Activated T-cell treated with anti-CD3 and anti-CD28 coated beads, Interleukin-2, amount 50 U/mL, for 1 hour (primary cell): ENCODE measurements around the gene DOCK1.
"Not testable (repeated sequence)": the region's sequence is repeated elsewhere in the genome, so short reads cannot be mapped to it uniquely, and the experiment has no call there.

Experiments used
- DNase-seq: peaks from one replicate; pipeline ENCODE4 v3.0.0-alpha.2; 2020

DOCK1 gene

DNA sequence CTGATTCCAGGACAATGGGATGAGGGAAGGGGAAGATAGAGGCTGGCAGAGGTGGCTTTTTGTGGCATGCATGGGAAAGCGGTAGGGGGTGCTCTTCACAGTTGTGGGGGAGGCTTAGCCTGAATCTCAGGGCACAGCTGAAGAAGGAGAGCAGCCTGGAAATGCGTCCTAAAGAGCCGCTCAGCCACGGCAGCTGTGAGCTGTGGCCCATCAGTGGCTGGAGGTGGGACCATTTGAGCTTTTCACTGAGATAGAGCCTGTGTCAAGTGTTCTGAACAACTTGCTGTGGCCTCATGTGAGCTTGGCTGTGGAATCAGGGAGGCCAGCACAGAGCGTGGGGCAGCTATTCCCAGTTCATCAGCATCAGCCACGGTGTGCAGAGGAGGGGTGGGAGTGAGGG, 391.5 kb downstream of the DOCK1 start:
- no peak for DNase-seq

DNA sequence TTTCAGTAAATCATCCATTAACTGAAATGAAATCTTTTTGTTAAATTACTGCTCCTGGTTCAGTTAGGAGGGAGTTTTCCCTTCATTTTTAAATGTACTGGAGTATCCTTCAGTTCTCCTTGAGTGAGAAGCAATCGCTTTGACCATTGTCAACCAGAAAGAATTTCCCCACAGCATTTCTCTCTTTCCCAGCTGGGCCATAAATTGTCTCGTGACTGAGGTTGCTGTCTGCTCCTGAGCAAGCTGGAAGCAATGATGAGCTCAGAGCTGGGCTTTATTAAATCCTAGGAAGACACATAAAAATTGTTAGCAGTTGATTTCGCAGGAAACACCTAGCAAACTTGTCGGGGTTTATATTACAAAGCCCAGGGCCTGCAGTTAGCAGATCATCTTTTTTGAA, 393.2 kb downstream of the DOCK1 start:
- DNase-seq = no peak

DNA sequence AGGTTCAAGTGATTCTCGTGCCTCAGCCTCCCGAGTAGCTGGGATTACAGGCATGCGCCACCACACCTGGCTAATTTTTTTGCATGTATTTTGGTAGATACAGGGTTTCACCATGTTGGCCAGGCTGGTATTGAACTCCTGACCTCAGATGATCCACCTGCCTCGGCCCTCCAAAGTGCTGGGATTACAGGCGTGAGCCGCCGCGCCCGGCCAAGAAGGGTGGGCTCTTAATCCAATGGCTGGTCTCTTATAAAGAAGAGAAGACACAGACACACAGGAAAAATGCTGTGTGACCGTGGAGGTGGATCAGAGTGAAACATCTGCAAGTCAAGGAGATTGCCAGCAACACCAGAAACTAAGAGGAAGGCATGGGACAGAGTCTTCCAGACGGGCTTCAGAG, 394.0 kb downstream of the DOCK1 start:
- DNase-seq = not testable (repeated sequence)

DNA sequence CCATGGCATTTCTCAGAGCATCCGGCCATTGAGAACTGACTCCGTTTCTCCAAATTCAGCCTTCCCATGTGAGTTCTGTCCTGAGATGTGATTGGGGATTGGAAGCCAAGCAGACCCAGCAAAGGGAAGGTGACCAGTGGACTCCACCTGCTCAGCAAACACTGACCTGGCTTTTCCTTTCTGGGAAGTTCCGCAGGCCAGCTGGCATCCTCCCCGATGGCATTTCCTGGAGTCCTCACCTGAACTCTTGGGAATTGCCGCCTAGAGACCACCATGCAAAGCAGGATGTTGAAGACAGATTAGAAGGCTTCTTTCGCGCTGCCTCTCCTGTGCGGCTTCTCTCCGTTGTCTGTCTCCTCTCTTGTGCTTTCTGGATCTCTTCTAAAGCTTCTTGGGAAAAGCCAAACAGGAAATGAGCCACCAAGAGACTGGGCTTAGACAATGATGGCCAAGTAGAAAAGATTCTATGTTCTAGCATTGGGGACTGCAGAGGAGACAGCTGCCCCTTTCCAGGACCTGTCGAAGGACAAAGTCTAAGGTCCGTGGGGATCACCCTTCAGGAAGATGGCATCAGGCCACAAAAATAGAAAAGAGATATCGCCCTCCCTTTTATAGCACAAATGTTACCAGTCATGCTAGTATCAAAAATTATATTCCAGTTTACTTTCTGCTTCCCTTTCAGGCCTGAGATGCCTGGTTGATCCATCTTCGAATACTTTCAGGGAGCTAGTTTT, 394.9 kb downstream of the DOCK1 start:
- no peak for DNase-seq

DNA sequence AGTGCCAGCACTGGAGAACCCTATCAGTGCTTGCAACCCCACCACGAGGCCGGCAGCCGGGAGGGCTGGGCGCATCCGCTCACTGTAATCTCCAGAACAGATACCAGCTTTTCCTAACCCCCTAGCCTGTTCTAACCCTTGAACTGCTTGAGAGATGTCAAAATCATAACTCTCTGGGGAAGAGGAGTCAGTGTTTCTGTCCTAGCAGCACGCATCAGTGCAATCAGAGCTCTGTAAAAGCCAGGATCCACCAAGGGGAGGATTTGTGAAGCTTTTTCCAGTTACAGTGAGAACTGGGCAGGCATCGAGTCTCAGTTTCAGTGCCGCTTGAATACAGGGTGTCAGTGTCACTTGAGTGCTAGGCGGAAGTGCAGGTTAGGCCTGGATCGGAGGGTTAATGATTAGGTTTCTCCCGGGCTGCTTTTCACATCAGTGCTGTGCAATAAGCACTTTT, 395.7 kb downstream of the DOCK1 start:
- no peak for DNase-seq

DNA sequence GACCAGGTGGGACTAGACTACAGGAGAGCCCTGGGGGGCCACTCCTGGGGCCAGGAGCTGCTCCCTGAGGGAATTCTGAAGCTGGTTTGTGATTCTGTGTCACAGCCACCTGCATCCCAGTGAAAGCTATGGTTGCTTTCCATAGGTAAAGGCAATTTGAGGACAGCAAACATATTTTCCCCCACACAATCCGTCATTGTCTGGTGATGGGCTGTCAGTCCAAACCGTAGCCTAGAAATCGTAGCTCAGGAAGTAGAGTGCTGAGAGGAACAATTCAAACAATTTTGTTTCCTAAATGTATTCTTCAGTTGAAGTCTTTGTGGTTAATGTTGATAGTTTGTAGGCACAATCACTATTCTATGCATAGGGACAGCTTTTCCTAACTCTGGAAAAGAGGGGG, 397.1 kb downstream of the DOCK1 start:
- no peak for DNase-seq

DNA sequence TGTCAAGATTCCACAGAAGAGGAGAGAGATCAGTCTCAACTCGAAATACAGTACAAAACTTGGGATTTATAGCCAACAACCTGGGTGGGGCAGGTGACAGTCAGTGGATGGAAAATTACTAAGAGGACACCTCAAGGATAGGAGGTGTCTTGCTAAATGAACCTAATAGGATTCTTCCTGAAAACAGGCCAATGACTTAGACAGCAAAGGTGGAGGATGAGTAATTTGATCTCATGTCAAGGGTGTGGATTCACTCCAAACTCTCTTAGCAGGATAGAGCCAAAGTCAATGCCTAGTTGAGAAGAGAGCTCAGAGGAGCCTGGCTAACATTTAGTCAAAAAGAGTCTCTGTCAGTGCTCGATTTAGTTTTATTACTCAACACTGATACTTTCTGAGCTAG, 397.9 kb downstream of the DOCK1 start:
- DNase-seq = no peak

DNA sequence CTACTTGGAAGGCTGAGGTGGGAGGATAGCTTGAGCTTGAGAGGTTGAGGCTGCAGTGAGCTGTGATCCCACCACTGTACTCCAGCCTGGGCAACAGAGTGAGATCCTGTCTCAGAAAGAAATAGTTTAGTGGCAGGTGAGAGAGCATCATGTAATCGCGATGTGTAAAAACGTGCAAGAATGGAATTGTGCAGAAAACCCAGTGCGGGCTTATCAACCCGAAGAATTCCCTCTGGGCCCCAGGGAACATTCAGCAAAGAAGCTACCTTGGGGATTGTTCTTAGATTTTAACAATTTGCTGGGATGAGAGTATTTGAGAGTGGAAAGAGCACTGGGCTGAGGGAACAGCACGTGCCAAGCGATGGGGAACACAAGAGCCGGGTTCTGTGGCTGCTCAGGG, 398.5 kb downstream of the DOCK1 start:
- DNase-seq = no peak

DNA sequence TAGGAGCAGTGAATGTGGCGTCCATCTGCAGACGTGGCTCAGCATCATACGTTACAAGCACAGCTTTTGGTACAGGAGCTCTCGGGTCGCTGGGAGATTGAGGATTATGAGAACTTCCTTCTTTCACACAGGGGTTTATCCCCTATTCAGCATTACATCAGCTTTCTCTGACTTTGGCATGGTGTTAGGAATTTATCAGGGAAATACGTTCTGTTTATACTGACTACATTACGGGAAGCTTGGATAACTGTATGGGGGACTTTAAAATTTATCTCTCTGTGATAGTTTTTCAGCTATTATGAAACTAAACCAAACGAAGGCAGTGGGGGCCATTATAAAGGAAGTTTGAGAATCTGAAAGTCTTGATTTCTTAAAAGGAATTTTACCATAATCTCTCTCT, 401.3 kb downstream of the DOCK1 start:
- DNase-seq = no peak

DNA sequence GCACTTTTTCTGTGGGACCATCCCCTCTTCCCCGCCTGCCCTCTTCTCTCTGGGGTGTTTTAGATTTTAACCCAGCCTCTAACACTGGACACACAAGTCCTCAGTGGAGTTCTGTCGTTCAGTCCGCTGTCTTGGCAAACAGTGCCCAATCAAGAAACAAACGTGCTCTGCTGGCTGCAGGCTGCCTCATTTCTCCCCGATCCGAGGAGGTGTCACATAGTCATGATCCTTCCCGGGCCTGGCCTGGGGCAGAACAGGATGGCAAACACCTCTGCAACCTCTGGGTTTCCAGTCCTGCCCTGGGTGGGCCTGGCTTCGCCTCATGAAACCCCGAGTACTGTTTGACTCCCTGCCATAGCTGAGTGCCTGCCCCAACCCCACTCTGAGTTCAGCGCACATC, 402.1 kb downstream of the DOCK1 start:
- no peak for DNase-seq

DNA sequence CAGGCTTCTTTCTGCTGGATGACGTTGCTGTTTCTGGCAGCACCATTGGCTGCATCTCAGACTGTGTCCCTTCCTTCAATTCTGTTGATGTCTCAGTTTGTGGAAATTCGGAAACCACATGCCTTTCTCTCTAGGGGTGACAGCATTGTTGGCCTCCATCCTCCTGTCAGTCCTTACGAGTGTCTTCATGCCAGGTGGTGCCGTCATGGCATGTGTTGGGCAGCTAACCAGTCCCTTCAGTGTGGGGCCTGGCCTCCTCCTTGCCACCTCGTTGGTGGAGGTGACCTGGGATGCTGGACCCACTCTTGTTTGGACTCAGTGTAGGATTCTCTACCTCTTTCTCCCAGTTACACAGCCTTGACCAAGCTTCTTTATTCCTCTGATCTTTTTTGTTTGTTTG, 402.8 kb downstream of the DOCK1 start:
- DNase-seq = no peak

DNA sequence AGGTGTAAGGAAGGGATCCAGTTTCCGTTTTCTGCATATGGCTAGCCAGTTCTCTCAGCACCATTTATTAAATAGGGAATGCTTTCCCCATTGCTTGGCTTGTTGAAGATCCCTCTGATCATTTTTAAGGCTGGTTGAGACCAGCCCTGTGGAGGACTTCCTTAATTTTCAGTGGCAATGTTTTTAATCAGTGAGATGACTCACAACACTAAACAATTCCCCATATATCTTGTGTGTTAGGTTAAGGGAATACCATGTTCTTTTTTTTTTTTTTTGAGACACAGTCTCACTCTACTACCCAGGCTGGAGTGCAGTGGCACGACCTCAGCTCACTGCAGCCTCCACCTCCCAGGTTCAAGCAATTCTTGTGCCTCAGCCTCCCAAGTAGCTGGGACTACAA, 404.4 kb downstream of the DOCK1 start:
- DNase-seq = not testable (repeated sequence)

DNA sequence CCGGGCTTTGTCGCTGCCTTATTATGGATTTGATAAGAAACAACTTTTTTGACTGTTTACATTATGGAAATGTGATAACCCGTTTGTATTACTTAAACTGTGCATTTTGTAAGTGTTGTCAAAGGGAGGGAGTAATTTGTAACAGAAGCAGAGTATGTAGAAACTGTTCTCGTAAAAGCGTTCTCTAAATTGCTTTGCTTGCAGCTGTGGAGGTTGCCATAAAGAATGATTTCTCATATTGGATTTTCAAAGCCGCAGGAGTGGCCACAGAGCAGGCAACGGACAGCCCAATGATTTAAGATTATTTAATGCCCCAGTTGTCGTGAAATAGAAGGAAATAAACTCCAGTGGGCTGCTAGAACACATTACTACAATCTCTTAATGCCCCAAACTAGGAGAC, 405.2 kb downstream of the DOCK1 start:
- no peak for DNase-seq

DNA sequence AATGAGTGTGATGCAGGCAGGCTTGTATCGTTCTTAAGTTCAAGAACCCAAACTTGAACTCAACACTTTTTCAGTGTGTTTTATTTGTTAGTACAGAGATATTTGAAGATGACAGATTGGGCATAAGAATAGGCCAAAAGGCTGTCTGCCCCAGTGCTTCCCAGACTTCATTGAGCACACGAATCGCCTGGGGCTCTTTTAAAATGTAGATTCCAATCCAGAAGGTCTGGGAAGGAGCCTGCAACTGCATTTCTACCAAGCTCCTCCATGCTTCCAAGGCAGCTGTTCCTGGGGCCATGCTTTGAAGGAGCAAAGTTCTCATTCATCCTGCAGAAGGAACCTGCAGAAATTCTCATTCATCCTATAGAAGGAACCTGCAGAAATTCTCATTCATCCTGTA, 405.7 kb downstream of the DOCK1 start:
- no peak for DNase-seq

DNA sequence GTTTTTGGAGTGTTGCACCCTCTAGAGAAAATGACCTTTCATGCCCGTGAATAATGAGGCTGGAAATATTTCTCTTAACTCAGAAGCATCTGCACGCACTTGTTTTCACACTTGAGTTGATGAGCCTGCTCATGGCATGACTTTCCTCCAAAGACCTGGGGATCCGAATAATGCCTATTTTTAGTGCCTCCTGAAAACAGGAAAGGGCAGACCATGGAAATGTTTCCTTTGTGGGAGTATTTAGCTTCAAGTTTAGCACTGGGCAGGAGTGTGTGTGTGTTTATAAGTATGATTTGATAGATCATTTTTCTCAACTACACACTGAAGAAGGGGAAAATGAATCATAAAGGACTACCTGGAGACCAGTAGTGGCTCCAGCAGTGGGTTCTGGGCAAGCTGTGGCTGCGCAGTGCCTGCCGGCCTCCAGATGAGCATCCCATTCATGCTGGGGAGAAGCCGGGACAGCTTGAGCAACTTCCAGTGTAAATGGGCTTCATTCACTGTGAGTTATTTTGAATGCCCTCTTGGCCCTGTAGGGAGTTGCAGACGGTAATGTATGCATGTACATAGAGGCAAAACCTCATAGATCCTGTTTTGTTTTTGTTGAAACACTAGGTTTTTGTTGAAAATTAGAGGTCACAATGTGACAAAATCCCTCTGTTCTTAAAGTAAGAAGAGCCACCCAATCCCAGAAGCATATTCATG, 408.9 kb downstream of the DOCK1 start:
- no peak for DNase-seq

DNA sequence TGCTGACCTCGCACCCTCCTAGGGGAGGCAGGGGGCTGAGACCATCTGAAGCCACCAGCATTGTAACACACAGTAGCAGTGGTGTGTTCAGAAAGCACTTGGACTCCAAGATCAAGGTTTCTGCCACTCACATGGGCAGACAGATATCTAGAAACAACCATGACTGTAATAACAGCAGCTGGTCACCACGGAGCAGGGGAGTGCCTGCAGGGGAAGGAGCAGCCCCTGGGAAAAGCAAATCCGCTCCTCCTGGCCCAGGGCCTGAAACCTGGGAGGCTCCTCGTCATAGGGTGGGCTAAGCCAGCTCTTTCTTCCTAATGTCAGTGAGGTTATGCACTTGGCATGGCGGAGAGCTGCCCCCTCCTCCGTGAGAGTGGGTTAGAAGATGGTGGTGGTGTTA, 409.6 kb downstream of the DOCK1 start:
- DNase-seq = no peak

DNA sequence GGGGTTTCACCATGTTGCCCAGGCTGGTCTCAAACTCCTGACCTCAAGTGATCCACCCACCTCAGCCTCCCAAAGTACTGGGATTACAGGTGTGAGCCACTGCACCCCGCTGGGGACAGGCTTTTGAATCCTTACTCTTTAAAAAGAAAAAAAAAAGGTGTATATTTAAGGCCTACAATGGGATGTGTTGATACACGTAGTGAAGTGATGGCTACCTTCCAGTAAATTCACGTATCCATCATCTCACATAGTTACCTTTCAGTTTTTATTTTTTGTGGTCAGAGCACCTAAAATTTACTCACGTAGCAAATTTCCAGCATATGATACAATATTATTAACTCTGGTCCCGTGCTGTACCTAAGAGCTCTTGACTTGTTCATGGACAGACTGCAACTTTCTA, 410.7 kb downstream of the DOCK1 start:
- DNase-seq = no peak

DNA sequence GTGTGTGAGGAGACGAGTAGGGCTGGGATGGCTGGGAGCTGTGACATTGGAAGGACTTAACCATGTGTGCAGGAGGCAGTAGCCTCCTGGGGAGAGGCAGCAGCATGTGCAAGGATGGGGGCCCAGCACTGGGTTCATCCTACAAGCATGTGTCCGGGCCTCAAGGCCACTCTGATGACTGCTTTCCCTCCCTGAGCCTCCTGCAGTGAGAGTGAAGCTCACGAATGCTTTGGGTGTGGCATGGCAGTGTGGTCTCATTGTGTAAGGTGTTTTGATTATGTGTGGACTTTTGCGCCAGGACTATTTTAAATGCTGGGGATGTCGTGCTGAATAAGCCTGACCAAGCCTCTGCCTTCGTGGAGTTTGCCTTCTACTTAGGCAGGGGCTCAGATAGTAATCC, 413.2 kb downstream of the DOCK1 start:
- DNase-seq = no peak

DNA sequence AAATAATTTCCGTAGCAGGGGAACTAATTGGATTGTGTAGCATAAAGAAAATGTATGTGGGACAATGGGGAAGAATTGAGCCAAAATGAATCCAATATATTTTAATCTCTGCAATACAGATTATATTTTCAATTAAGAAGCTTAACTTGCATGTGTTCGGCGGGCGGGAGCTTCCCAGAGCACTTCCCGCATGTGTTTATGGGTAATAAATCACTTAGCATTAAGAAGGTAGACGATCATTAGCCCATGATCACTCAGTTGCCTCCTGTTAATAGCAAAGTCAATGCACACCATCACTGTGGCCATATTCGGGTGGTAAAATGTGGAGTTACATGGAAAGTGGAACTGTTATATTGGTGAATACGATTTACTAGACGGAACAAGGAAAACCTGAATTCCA, 414.0 kb downstream of the DOCK1 start:
- no peak for DNase-seq

DNA sequence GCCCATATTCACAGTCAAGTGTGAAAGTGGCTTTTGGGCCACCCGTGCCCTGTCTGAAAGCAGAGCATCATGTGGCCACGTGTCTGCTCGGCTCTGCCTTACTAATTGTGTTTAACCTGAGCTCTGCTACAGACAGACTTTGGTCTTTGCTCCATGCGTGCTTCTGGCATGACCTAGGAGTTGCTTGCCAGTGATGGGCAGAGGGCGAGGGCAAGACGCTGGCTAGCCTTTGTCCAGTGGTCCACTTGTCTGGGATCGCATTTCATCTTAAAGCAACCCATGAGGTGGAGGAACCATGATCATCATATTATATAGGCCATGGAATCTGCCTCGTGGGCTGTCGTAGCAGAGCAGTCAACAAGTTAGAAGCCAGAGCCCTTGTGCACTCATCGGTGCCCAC, 414.5 kb downstream of the DOCK1 start:
- no peak for DNase-seq

DNA sequence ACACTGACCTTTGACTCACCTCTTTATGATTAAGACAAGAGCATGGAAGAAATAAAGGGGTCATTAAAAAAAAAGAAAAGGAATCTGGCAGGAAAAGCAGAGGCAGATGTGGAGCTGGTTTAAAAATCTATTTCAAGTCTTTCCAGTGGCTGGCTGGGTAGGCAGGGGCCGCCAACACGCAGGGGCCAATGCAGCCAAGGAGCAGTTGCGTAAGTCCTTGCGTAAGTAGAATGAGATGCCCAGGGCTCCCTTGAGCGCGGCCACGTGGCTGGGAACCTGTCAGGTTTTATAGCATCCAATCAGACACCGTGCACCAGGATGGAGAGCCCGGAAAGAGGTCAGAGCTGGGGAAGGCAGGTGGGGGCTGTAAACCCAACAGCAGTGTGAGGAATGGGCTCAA, 414.9 kb downstream of the DOCK1 start:
- DNase-seq = no peak

DNA sequence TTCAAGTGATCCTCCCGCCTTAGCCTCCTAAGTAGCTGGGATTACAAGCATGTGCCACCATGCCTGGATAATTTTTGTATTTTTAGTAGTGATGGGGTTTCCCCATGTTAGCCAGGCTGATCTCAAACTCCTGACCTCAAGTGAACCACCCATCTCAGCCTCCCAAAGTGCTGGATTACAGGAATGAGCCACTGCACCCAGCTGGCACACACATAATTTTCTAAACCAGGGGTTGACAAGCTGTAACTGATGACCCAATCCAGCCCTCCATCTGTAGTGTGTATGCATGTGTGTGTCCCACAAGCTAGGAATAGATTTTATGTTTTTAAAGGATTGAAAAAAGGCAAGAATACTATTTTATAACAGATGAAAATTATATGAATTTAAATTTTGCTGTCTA, 417.1 kb downstream of the DOCK1 start:
- DNase-seq = no peak

DNA sequence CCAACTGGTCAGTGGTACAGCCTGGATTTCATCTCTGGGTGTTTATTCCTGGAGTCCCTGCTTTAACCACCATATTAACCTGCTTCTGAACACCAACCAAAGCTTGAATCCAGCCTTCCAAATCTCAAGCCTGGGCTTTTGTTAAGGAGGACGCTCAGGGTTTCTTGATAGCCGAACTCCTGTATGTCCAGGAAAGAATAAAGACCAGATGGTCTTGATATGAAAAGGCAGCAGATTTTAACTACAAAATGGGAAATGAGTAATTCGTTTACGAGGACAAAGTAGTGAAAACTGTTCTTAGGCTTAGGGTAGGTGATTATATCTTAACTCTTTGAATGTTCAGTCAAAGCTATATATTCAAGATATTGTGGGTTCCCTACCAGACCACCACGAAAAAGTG, 420.3 kb downstream of the DOCK1 start:
- DNase-seq = no peak

DNA sequence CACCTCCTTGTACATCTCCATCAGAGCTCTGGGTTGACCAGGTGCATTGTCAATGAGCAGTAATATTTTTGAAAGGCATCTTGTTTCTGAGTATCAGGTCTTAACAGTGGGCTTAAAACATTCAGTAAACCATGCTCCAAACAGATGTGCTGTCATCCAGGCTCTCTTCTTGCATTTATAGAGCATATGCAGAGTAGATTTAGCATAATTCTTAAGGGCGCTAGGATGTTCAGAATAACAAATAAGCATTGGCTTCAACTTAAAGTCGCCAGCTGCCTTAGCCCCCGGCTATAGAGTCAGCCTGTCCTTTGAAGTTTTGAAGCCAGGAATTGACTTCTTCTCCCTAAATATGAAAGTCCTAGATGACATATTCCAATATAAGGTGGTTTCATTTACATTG, 421.7 kb downstream of the DOCK1 start:
- DNase-seq = no peak

DNA sequence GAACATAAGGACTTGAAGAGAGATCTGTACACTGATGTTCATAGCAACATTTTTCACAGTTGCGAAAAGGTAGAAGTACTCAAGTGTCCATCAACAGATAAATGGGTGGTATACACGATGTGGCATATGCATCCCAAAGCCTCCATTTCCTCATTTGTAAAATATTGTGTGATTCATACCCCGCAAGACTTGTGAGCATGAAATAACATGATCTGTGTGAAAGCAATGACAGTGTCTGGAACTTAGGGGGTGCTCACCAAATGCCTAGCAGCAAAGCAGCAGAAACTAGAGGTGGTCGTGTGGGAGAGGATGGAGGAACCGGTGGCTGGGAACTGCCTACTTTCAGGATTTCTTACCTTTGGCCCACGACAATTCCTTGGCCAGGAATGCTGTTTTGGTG, 426.5 kb downstream of the DOCK1 start:
- DNase-seq = no peak
